ENCODE results near the gene ZNF831.
A peak's percentile ranks its signal among the peaks of the same experiment; 100 is the strongest.

Gene ZNF831

GRCh38 chr20:59217794-59218280 is 54.2 kb downstream of the ZNF831 start:
- TF ChIP-seq CTCF (IDR thresholded peaks at IDR 0.05; ENCODE audit: low read depth, low read length, missing control alignments) = no peak
- DNase-seq (ENCODE audit: low read depth) = no peak
- H3K4me3 ChIP-seq (ENCODE audit: low read depth, low read length) = no peak overlapping the region

- H3K4me3 ChIP-seq (ENCODE audit: low read depth, low read length) = no peak overlapping the region
- TF ChIP-seq CTCF (IDR thresholded peaks at IDR 0.05; ENCODE audit: low read depth, low read length, missing control alignments) = no peak
- DNase-seq (ENCODE audit: low read depth) = no peak
Measured at GRCh38 chr20:59219211-59219610, 55.6 kb downstream of the ZNF831 start.

- TF ChIP-seq CTCF (IDR thresholded peaks at IDR 0.05; ENCODE audit: low read depth, low read length, missing control alignments) = no peak
- H3K4me3 ChIP-seq (ENCODE audit: low read depth, low read length) = no peak overlapping the region
- no peak for DNase-seq (ENCODE audit: low read depth)
Measured at GRCh38 chr20:59220161-59220560, 56.5 kb downstream of the ZNF831 start.

- no peak for DNase-seq (ENCODE audit: low read depth)
- no peak overlapping the region for H3K4me3 ChIP-seq (ENCODE audit: low read depth, low read length)
- TF ChIP-seq CTCF (IDR thresholded peaks at IDR 0.05; ENCODE audit: low read depth, low read length, missing control alignments) = no peak
Measured at GRCh38 chr20:59221049-59221706, 57.6 kb downstream of the ZNF831 start.

GRCh38 chr20:59221707-59222252 is 58.2 kb downstream of the ZNF831 start:
- TF ChIP-seq CTCF (IDR thresholded peaks at IDR 0.05; ENCODE audit: low read depth, low read length, missing control alignments) = no peak
- no peak for DNase-seq (ENCODE audit: low read depth)
- peak overlapping the region; percentile 42 for H3K4me3 ChIP-seq (ENCODE audit: low read depth, low read length)

- peak; percentile 93 for TF ChIP-seq CTCF (IDR thresholded peaks at IDR 0.05; ENCODE audit: low read depth, low read length, missing control alignments)
- DNase-seq (ENCODE audit: low read depth) = peak; percentile 16
- peak overlapping the region; percentile 42 for H3K4me3 ChIP-seq (ENCODE audit: low read depth, low read length)
Measured at GRCh38 chr20:59222253-59223181, 58.9 kb downstream of the ZNF831 start.

All from GM12864 (cell line).